RWPE2 (cell line): ENCODE data around the gene KIF26B.

ENCODE experiments used
- ATAC-seq: fragments of 200-7000 bp; cut with Tn5 transposase; 3 replicates; pipeline ENCODE4 v1.9.1; 2021; ENCODE audit warnings: low read depth
- DNase-seq: peaks from one replicate; pipeline ENCODE4 v3.0.0-alpha.2; 2020; ENCODE audit warnings: low spot score
- H3K27ac ChIP-seq: fragments of 450-650 bp; 2 replicates; pipeline ENCODE4 v1.5.1; 2017; ENCODE audit warnings: mild to moderate bottlenecking; ENCODE audit not compliant: poor library complexity, severe bottlenecking
- H3K27me3 ChIP-seq: fragments of 250-450 bp; sonication (Bioruptor Pico); 2 replicates; pipeline ENCODE4 v1.5.1; 2021; ENCODE audit warnings: mild to moderate bottlenecking, moderate library complexity; ENCODE audit not compliant: insufficient read depth, poor library complexity, severe bottlenecking
- H3K36me3 ChIP-seq: fragments of 250-450 bp; sonication (Bioruptor Pico); 2 replicates; pipeline ENCODE4 v1.5.1; 2020; ENCODE audit warnings: low read depth, mild to moderate bottlenecking, moderate library complexity
- H3K4me1 ChIP-seq: fragments of 250-450 bp; sonication (Bioruptor Pico); 2 replicates; pipeline ENCODE4 v1.5.1; 2021; ENCODE audit warnings: mild to moderate bottlenecking, moderate library complexity; ENCODE audit not compliant: insufficient read depth, poor library complexity, severe bottlenecking
- H3K4me3 ChIP-seq: fragments of 250-450 bp; sonication (Bioruptor Pico); 2 replicates; pipeline ENCODE4 v1.5.1; 2021; ENCODE audit warnings: mild to moderate bottlenecking, moderate library complexity; ENCODE audit not compliant: severe bottlenecking
- H3K9me3 ChIP-seq: fragments of 250-450 bp; sonication (Bioruptor Pico); 2 replicates; pipeline ENCODE4 v1.5.1; 2021; ENCODE audit warnings: mild to moderate bottlenecking, moderate library complexity; ENCODE audit not compliant: severe bottlenecking
- CTCF ChIP-seq: fragments of 450-650 bp; IDR thresholded peaks from one replicate; pipeline ENCODE4 v1.5.1; 2017; ENCODE audit warnings: mild to moderate bottlenecking, moderate library complexity; ENCODE audit not compliant: poor library complexity, severe bottlenecking

KIF26B gene

GRCh38 chr1:245154429-245155271 lies at the start of gene KIF26B:
Gene KIF26B, plus strand, starts transcription at chr1:245154985. Its CDS starts 440 bp downstream, at chr1:245155425.
- no peaks in the 10 kb centered on the region for H3K9me3 ChIP-seq
- peaks cover 35% of the 10 kb centered on the region for H3K27me3 ChIP-seq
- H3K27ac ChIP-seq: no peak within 1 kb of the TSS
- ATAC-seq (peak; percentile 36; the same call in 1 of the 3 replicates), DNase-seq (no peak)
- no peaks in the 10 kb centered on the region for H3K36me3 ChIP-seq
- H3K4me3 ChIP-seq: peak within 1 kb of the TSS; percentile 37
- no peaks in the 10 kb centered on the region for H3K4me1 ChIP-seq
- no peak for TF ChIP-seq CTCF

GRCh38 chr1:245105042-245105441 lies 49.7 kb upstream of the KIF26B start:
- ATAC-seq: no peak
- TF ChIP-seq CTCF: no peak

GRCh38 chr1:245105815-245106410 lies 48.9 kb upstream of the KIF26B start:
- H3K36me3 ChIP-seq: no peaks in the 10 kb centered on the region
- no peaks in the 10 kb centered on the region for H3K9me3 ChIP-seq
- H3K27ac ChIP-seq: no peak overlapping the region
- H3K4me3 ChIP-seq: no peak overlapping the region
- no peaks in the 10 kb centered on the region for H3K27me3 ChIP-seq
- no peak for TF ChIP-seq CTCF
- DNase-seq: no peak
- ATAC-seq: no peak
- H3K4me1 ChIP-seq: no peaks in the 10 kb centered on the region

More at GRCh38 chr1:245105042-245105441, 49.7 kb upstream of the KIF26B start:
- Histone ChIP-seq H3K4me3 (no peak overlapping the region), H3K9me3 (no peaks in the 10 kb centered on the region), H3K27ac (no peak overlapping the region), H3K4me1 (no peaks in the 10 kb centered on the region), H3K36me3 (no peaks in the 10 kb centered on the region), H3K27me3 (no peaks in the 10 kb centered on the region)
- DNase-seq: no peak

- ATAC-seq (no peak), DNase-seq (no peak)
- H3K4me1 ChIP-seq: no peaks in the 10 kb centered on the region
- H3K27ac ChIP-seq: no peak overlapping the region
- H3K4me3 ChIP-seq: no peak overlapping the region
- no peaks in the 10 kb centered on the region for H3K36me3 ChIP-seq
- TF ChIP-seq CTCF: no peak
- H3K27me3 ChIP-seq: no peaks in the 10 kb centered on the region
- H3K9me3 ChIP-seq: no peaks in the 10 kb centered on the region
Measured at GRCh38 chr1:245107776-245108114, 47.0 kb upstream of the KIF26B start.

- Histone ChIP-seq H3K36me3 (no peaks in the 10 kb centered on the region), H3K27ac (no peak overlapping the region), H3K4me3 (no peak overlapping the region), H3K4me1 (no peaks in the 10 kb centered on the region), H3K27me3 (no peaks in the 10 kb centered on the region), H3K9me3 (no peaks in the 10 kb centered on the region)
- no peak for TF ChIP-seq CTCF
- no peak for ATAC-seq
- DNase-seq: no peak
Measured at GRCh38 chr1:245108246-245108645, 46.5 kb upstream of the KIF26B start.
